GM12878 (cell line): ENCODE results near the gene ACTR10. TPM values are rescaled to one million over a fixed set of nuclear protein-coding genes. Genes with fewer than 3 reads are reported as not detected.
A peak's percentile ranks its signal among the peaks of the same experiment; 100 is the strongest.

Source experiments
- ASH2L ChIP-seq: fragments of 300-600, 200-600 bp; sonication (generic); IDR thresholded peaks from 2 replicates; pipeline ENCODE4 v1.6.1; 2017; ENCODE audit warnings: low read depth, mild to moderate bottlenecking, borderline replicate concordance
- CHD2 ChIP-seq: IDR thresholded peaks from 2 replicates; pipeline ENCODE4 v1.6.1; 2011; ENCODE audit warnings: low read depth, low read length, improper control_type of control experiment, borderline replicate concordance
- ELK1 ChIP-seq: IDR thresholded peaks from 2 replicates; pipeline ENCODE4 v1.6.1; 2012; ENCODE audit warnings: low read depth, low read length, improper control_type of control experiment
- KLF5 ChIP-seq: fragments of 450-650 bp; IDR thresholded peaks from 2 replicates; pipeline ENCODE4 v1.6.1; 2014; ENCODE audit warnings: mild to moderate bottlenecking; ENCODE audit not compliant: partially characterized antibody
- MXI1 ChIP-seq: fragments of 150-350 bp; IDR thresholded peaks from 2 replicates; pipeline ENCODE4 v1.6.1; 2011; ENCODE audit warnings: low read depth, mild to moderate bottlenecking, inconsistent platforms, low read length, improper control_type of control experiment
- NFXL1 ChIP-seq: fragments of 450-650 bp; IDR thresholded peaks from 2 replicates; pipeline ENCODE4 v1.6.1; 2017; ENCODE audit warnings: antibody characterized with exemption, mild to moderate bottlenecking, borderline replicate concordance
- NR2C2 ChIP-seq: IDR thresholded peaks from 2 replicates; pipeline ENCODE4 v1.6.1; 2011; ENCODE audit warnings: borderline replicate concordance, low read depth; ENCODE audit not compliant: control insufficient read depth, insufficient read length
- RELA ChIP-seq: fragments of 450-650 bp; IDR thresholded peaks from 2 replicates; pipeline ENCODE4 v1.8.0; 2014; ENCODE audit warnings: borderline replicate concordance; ENCODE audit not compliant: partially characterized antibody
- SPI1 ChIP-seq: IDR thresholded peaks from 2 replicates; pipeline ENCODE4 v1.6.1; 2011; ENCODE audit warnings: low read depth, mild to moderate bottlenecking, low read length, moderate library complexity, borderline replicate concordance; ENCODE audit not compliant: insufficient read depth
- TCF12 ChIP-seq: IDR thresholded peaks from 2 replicates; pipeline ENCODE4 v1.6.1; 2011; ENCODE audit warnings: low read depth, mild to moderate bottlenecking, low read length
- polyA plus RNA-seq, 11 experiments: library from polyadenylated mRNA; depleted of rRNA in 4 of 11; unstranded in 6 of 11; stranded (reverse) in 5 of 11; fragments of >200 nt; fragmentation: Nextera tagmentation in 4 of 11; fragmentation: Illumina TruSeq in 1 of 11; extraction: Ambion mirVana in 4 of 11; extraction: Trizol in 1 of 11; gene quantifications; 1 replicate in 1 of 11; 2 replicates in 10 of 11; pipeline versions ENCODE4 v1.2.1 to v1.2.3, GENCODE V29; 2011 to 2016; ENCODE audit warnings: inconsistent platforms in 2 of 11, missing spikeins in 2 of 11, low read depth in 1 of 11
- total RNA-seq, 4 experiments: library from RNA; depleted of rRNA in 3 of 4; stranded (reverse); fragments of >200 nt in 3 of 4; fragmentation: Illumina TruSeq in 1 of 4; extraction: Trizol in 1 of 4; gene quantifications; 2 replicates each; pipeline versions ENCODE4 v1.2.1 to v1.2.3, GENCODE V29; 2013 to 2021
- TF ChIP-seq, protein P1 (sequence below): fragments of 450-650 bp; IDR thresholded peaks from 2 replicates; pipeline ENCODE4 v1.6.1; 2018; ENCODE audit warnings: mild to moderate bottlenecking, low read depth, moderate library complexity; ENCODE audit not compliant: partially characterized antibody
- TF ChIP-seq, protein P2 (sequence below): fragments of 150-350 bp; IDR thresholded peaks from 2 replicates; pipeline ENCODE4 v1.6.1; 2016; ENCODE audit warnings: low read depth, low read length
- TF ChIP-seq, protein P3 (sequence below): fragments of 150-350 bp; IDR thresholded peaks from 2 replicates; pipeline ENCODE4 v1.6.1; 2014; ENCODE audit warnings: mild to moderate bottlenecking, low read depth, low read length
- TF ChIP-seq, protein P4 (sequence below): fragments of 450-650 bp; IDR thresholded peaks from 2 replicates; pipeline ENCODE4 v1.6.1; 2016; ENCODE audit warnings: mild to moderate bottlenecking

ACTR10 gene
- total and polyA plus RNA-seq, 10 of the 15 experiments (the other 5 are each of a cell fraction or from before 2014, with no cell fraction given): 26.0 to 74.3 (median 38.9) TPM

DNA sequence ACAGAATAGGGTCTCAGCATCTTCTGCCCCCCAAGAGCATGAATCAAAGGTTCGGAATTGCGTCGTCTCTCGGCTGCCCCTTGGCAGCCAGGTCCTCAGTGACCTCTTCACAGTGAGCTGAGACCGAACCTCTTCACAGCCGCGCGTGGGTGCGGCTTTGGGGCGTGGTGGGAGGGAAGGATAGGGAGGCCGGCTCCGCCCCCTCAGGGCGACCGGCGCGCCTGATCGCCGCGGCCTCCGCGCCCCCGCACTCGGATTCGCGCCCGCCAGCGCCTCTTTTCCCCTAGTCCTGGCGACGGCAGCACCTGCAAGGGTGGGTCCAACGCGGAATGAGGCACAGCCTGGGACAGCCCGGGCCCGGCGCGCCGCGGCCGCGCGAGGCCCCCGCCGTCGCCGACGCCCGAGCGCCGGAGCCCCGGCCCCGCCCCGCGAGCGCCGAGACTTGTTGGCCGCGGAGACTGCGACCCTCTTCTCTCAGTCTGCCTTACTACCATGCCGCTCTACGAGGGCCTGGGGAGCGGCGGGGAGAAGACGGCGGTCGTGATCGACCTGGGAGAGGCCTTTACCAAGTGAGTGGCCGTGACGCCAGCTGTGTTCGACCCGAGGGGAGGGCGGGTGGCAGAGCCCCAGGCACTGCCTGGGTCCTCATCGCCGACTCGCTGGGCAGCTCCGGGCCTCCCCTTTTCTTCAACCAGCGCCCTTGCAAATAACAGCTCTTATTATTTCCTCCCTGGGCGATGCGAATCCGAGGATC lies at the start of gene ACTR10 (continued):
- 0 out of 2 replicates have a peak, but pooled peaks have one; percentile 20 for TF ChIP-seq MXI1
- TF ChIP-seq ELK1: no peak
- peak; percentile 42; the same call in 1 of the 2 replicates for TF ChIP-seq CHD2
- TF ChIP-seq, protein P1, sequence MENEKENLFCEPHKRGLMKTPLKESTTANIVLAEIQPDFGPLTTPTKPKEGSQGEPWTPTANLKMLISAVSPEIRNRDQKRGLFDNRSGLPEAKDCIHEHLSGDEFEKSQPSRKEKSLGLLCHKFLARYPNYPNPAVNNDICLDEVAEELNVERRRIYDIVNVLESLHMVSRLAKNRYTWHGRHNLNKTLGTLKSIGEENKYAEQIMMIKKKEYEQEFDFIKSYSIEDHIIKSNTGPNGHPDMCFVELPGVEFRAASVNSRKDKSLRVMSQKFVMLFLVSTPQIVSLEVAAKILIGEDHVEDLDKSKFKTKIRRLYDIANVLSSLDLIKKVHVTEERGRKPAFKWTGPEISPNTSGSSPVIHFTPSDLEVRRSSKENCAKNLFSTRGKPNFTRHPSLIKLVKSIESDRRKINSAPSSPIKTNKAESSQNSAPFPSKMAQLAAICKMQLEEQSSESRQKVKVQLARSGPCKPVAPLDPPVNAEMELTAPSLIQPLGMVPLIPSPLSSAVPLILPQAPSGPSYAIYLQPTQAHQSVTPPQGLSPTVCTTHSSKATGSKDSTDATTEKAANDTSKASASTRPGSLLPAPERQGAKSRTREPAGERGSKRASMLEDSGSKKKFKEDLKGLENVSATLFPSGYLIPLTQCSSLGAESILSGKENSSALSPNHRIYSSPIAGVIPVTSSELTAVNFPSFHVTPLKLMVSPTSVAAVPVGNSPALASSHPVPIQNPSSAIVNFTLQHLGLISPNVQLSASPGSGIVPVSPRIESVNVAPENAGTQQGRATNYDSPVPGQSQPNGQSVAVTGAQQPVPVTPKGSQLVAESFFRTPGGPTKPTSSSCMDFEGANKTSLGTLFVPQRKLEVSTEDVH: no peak
- no peak for TF ChIP-seq NFXL1
- TF ChIP-seq KLF5: no peak
- TF ChIP-seq ASH2L: no peak
- TF ChIP-seq SPI1: no peak
- TF ChIP-seq, protein P2, sequence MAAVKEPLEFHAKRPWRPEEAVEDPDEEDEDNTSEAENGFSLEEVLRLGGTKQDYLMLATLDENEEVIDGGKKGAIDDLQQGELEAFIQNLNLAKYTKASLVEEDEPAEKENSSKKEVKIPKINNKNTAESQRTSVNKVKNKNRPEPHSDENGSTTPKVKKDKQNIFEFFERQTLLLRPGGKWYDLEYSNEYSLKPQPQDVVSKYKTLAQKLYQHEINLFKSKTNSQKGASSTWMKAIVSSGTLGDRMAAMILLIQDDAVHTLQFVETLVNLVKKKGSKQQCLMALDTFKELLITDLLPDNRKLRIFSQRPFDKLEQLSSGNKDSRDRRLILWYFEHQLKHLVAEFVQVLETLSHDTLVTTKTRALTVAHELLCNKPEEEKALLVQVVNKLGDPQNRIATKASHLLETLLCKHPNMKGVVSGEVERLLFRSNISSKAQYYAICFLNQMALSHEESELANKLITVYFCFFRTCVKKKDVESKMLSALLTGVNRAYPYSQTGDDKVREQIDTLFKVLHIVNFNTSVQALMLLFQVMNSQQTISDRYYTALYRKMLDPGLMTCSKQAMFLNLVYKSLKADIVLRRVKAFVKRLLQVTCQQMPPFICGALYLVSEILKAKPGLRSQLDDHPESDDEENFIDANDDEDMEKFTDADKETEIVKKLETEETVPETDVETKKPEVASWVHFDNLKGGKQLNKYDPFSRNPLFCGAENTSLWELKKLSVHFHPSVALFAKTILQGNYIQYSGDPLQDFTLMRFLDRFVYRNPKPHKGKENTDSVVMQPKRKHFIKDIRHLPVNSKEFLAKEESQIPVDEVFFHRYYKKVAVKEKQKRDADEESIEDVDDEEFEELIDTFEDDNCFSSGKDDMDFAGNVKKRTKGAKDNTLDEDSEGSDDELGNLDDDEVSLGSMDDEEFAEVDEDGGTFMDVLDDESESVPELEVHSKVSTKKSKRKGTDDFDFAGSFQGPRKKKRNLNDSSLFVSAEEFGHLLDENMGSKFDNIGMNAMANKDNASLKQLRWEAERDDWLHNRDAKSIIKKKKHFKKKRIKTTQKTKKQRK: no peak
- TF ChIP-seq NR2C2: no peak
- TF ChIP-seq, protein P3, sequence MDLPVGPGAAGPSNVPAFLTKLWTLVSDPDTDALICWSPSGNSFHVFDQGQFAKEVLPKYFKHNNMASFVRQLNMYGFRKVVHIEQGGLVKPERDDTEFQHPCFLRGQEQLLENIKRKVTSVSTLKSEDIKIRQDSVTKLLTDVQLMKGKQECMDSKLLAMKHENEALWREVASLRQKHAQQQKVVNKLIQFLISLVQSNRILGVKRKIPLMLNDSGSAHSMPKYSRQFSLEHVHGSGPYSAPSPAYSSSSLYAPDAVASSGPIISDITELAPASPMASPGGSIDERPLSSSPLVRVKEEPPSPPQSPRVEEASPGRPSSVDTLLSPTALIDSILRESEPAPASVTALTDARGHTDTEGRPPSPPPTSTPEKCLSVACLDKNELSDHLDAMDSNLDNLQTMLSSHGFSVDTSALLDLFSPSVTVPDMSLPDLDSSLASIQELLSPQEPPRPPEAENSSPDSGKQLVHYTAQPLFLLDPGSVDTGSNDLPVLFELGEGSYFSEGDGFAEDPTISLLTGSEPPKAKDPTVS: no peak
- TF ChIP-seq TCF12: peak; percentile 64; the same call in 1 of the 2 replicates
- peak; percentile 55 for TF ChIP-seq RELA
- TF ChIP-seq, protein P4, sequence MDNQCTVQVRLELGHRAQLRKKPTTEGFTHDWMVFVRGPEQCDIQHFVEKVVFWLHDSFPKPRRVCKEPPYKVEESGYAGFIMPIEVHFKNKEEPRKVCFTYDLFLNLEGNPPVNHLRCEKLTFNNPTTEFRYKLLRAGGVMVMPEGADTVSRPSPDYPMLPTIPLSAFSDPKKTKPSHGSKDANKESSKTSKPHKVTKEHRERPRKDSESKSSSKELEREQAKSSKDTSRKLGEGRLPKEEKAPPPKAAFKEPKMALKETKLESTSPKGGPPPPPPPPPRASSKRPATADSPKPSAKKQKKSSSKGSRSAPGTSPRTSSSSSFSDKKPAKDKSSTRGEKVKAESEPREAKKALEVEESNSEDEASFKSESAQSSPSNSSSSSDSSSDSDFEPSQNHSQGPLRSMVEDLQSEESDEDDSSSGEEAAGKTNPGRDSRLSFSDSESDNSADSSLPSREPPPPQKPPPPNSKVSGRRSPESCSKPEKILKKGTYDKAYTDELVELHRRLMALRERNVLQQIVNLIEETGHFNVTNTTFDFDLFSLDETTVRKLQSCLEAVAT: peak; percentile 26; the same call in 1 of the 2 replicates
